ENCODE measurements around the gene AKNA.

DNA sequence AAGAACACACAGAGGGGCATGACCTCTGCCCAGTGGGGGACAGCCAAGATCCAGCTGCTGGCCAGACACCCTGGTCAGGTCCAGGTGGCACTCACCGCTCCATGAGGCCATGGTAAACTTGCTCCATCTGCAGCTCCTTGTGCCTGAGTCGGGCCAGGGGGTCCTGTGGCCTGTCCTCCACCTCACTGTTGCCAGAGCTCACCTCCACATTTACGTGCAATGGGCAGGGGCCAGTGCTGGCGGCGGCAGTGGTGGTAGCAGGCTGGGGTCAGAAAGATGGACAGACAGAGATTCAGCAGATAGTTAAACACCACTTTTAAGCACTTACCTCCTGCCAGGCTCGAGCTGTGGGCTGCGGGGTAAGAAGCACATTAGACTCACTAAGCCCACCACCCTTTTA, 28.0 kb downstream of the AKNA start:
- TF ChIP-seq, protein P1, sequence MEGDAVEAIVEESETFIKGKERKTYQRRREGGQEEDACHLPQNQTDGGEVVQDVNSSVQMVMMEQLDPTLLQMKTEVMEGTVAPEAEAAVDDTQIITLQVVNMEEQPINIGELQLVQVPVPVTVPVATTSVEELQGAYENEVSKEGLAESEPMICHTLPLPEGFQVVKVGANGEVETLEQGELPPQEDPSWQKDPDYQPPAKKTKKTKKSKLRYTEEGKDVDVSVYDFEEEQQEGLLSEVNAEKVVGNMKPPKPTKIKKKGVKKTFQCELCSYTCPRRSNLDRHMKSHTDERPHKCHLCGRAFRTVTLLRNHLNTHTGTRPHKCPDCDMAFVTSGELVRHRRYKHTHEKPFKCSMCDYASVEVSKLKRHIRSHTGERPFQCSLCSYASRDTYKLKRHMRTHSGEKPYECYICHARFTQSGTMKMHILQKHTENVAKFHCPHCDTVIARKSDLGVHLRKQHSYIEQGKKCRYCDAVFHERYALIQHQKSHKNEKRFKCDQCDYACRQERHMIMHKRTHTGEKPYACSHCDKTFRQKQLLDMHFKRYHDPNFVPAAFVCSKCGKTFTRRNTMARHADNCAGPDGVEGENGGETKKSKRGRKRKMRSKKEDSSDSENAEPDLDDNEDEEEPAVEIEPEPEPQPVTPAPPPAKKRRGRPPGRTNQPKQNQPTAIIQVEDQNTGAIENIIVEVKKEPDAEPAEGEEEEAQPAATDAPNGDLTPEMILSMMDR (IDR thresholded peaks at IDR 0.05; ENCODE audit: low read length), result no peak
- TF ChIP-seq EZH2 (optimal IDR thresholded peaks at IDR 0.05; ENCODE audit: low read depth, low read length) (no peak), EZH2phosphoT487 (IDR thresholded peaks at IDR 0.05; ENCODE audit: low read length) (no peak)
